Epithelial cell of prostate (primary cell): ENCODE results near the gene ATP2B2.
A peak's percentile ranks its signal among the peaks of the same experiment; 100 is the strongest.

Source experiments
- DNase-seq: peaks from one replicate; pipeline ENCODE4 v3.0.0-alpha.2; 2011; ENCODE audit warnings: low read depth, low spot score
- H3K27ac ChIP-seq: fragments of 450-650 bp; 2 replicates; pipeline ENCODE4 v1.5.1; 2017; ENCODE audit warnings: mild to moderate bottlenecking

The ATP2B2 gene

GRCh38 chr3:10437272-10437994 is 68.0 kb downstream of the ATP2B2 start:
- no peak overlapping the region for H3K27ac ChIP-seq
- DNase-seq: peak; percentile 27

GRCh38 chr3:10435850-10436249 is 69.5 kb downstream of the ATP2B2 start:
- DNase-seq: no peak
- H3K27ac ChIP-seq: no peak overlapping the region

GRCh38 chr3:10434938-10435336 is 70.4 kb downstream of the ATP2B2 start:
- no peak for DNase-seq

DNA sequence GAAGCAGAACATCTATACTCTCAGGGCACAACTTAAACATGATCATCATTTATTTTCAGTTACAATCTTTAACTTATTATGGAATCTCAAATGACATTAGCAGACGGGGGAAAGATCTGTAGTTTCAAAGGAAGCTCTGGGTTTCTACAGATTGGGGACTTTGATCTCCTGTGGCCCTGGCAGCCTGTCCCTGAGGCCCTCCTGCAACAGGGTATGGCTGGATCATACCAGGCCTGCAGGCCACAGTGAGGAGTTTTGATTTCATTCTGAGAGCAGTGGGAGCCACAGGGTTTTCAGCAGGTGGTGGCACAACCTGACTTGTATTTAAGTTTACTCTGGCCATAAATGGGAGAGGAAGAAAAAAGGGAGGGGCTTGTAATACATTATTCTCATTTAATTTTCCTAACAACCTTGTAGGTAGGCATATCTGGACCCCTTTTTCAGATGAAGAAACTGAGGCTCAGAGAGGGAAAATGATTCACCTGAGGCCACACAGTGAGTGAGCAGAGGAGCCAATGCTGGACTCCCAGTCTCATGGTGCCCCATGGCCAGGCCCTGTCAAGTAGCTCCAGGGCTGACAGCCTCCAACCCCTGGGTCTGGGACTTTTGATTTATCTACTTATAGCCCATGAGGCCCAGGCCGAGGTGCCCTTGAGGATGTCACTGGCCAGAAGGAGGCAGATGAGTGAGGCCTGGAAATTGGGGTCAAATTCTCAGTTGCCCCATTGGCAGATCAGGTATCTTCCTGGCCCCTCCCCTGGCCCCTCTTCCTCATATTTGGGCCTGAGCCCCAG is 71.0 kb downstream of the ATP2B2 start:
- H3K27ac ChIP-seq: no peak overlapping the region
- DNase-seq: no peak

More at GRCh38 chr3:10434938-10435336, 70.4 kb downstream of the ATP2B2 start:
- H3K27ac ChIP-seq: no peak overlapping the region

DNA sequence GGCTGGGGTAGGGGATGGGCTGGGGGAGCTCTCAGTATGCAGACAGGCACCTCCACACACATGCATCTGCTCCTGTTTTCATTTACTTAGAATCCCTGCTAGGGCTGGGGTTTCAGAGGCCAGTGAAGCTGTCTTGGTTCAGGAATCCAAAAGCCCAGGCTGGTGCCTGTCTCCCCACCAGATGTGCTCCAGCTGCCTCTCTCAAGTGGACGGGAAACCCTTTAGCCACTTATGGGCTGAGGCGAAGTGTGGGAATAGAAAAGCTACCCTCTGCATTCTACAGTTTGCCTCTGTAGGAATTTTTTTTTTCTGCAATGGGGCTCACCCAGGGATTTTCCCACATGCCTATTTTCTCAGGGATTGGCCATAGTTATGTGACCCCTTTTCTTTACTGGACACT is 72.5 kb downstream of the ATP2B2 start:
- H3K27ac ChIP-seq: no peak overlapping the region
- DNase-seq: no peak

- H3K27ac ChIP-seq: no peak overlapping the region
- no peak for DNase-seq
Measured at GRCh38 chr3:10432156-10432845, 73.1 kb downstream of the ATP2B2 start.

DNA sequence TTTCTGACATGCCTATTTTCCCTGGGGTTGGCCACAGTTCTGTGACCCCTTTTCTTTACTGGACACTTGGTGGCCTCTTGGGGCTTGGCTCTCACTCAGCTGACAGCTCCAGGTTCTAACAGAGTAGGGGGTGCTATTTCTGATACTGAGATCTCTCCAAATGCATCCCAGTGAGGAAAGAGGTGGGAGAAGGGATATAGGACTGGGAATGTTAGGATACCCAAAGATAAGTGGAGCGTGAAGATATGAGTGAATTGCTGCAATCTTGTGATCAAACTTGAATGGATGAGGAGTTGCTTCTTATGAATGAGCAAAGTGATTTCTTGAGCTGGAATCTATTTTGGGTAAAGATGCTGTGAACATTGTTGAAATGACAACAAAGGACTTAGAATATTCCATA is 74.6 kb downstream of the ATP2B2 start:
- no peak for DNase-seq
- no peak overlapping the region for H3K27ac ChIP-seq

DNA sequence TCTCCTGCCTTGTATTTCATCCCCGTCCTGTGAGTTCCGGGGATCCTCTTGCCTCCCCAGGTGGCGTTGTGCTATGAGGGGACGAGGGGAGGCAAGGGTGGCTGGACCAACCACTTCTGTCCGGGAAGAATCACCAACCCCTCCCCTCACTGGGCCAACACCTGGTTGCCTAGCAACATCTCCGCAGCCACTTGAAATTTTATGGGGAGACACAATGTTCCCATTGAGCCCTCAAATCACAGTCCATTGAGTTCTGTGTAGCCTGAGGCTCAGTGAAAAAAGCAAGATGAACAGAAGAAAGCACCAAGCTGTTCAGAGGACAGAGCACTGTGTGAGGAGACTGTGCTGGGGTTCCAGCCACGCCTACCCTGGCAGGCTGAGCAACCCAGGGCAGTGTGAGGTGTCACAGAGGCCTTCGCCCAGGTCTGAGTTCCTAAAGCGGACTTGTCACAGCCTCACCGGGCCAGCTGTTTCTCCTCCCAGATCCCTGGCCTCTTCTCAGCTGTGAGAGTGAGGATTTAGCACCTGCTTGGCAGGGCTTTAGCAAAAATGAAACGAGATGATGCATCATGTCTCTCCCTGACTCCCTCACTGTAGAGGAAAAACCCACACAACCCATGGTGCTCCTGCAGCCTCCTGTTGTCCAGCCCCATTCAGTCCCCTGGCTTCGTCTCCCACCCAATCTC is 76.8 kb downstream of the ATP2B2 start:
- no peak for DNase-seq

GRCh38 chr3:10426346-10427220 is 78.8 kb downstream of the ATP2B2 start:
- no peak for DNase-seq
- no peak overlapping the region for H3K27ac ChIP-seq

More for the DNA sequence above, 76.8 kb downstream of the ATP2B2 start:
- H3K27ac ChIP-seq: no peak overlapping the region

DNA sequence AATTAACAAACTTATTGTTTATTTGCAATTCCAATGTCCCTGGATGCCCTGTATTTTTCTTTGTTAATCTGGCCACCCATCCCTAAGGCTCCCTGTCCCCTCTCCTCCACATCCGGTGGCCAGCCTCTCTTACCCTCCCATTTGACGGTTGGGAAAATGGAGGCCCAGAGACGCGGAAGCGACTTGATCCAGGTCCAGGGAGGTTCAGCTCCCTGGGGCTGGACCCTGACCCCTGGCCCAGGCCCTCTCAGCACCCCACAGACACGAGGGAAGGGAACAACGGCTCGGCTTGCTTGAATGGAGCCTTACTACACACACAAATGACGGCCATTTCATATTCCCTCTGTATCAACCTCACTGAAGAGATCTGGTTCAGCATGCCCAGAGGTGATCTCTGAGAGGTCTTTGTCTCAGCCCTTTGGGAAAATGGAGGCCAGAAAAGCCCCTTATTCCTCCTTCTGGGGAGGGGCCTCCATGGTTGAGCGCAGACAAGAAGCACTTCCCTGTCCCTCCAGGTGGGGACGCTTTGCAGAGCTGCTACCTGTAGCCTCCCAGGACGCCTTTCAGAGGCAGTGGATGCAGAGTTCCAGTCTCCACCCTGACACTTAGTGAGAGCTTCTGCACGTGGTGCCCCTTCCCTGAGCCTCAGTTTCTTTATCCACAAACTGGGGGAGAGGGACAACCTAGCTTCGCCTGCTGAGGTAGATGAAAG is 82.1 kb downstream of the ATP2B2 start:
- no peak overlapping the region for H3K27ac ChIP-seq
- DNase-seq: no peak

DNA sequence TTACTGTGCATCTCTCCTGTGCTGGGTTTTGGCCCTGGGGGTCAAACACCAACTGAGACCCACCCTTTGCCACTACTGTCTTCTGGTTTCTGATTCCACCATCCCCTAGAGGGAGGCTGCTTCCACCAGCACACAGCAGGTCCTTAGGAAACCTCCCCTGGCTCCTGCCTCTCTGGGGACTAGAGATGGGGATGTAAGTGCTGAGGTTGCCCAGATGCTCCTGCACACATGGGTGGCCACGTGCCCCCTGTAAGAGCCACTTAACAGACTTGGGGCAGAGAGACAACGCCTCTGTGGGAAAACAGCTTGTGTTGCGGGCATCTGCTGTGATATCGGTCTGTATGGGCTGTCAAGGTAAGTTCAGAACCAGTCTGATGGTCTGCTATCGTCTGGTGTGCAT is 83.4 kb downstream of the ATP2B2 start:
- DNase-seq: no peak
- H3K27ac ChIP-seq: no peak overlapping the region

- no peak for DNase-seq
Measured at GRCh38 chr3:10420745-10421475, 84.5 kb downstream of the ATP2B2 start.

GRCh38 chr3:10419637-10420232 is 85.7 kb downstream of the ATP2B2 start:
- H3K27ac ChIP-seq: no peak overlapping the region
- DNase-seq: peak; percentile 27

More at GRCh38 chr3:10420745-10421475, 84.5 kb downstream of the ATP2B2 start:
- H3K27ac ChIP-seq: no peak overlapping the region

DNA sequence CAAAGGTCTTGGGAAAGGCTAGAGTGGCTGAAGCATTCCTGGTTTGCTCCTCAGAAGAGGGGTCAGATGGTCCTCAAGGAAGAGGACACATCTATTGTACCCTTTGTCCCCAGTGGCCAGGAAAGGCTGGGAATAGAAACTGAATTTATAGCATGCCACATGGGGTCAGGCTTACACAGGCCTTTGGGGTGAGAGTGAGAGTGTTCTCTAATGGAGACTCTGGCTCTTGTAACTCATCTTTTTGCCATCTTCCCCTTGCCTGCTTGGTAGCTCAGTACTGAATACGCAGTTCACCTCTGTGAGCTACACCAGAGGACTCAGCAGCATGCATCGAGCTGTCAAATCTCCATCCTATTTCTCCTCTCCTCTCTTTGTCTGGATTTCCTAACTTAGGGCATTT is 87.5 kb downstream of the ATP2B2 start:
- no peak for DNase-seq
- H3K27ac ChIP-seq: no peak overlapping the region

GRCh38 chr3:10416730-10417300 is 88.6 kb downstream of the ATP2B2 start:
- no peak overlapping the region for H3K27ac ChIP-seq
- DNase-seq: no peak

GRCh38 chr3:10413041-10413440 is 92.3 kb downstream of the ATP2B2 start:
- no peak for DNase-seq
- H3K27ac ChIP-seq: no peak overlapping the region

- no peak overlapping the region for H3K27ac ChIP-seq
- DNase-seq: no peak
Measured at GRCh38 chr3:10411598-10412332, 93.6 kb downstream of the ATP2B2 start.
